Astrocyte (in vitro differentiated cells and primary cell): ENCODE results near the gene OSTC. TPM values are rescaled to one million over a fixed set of nuclear protein-coding genes. Genes with fewer than 3 reads are reported as not detected.
A peak's percentile ranks its signal among the peaks of the same experiment; 100 is the strongest.

Experiments
- DNase-seq: peaks from one replicate; pipeline ENCODE4 v3.0.0-alpha.2; 2010; ENCODE audit warnings: low read depth
- FAIRE-seq: peaks from 2 replicates; lab custom pipeline; 2011; peaks lifted over from hg19 to GRCh38; lab: Jason Lieb, UNC
- H2AFZ ChIP-seq: 2 replicates; pipeline ENCODE4 v1.6.0; 2012; ENCODE audit warnings: low read depth, low read length, inconsistent platforms
- H3K27ac ChIP-seq: 2 replicates; pipeline ENCODE4 v1.5.1; 2011; ENCODE audit warnings: low read depth, low read length, inconsistent platforms
- H3K27me3 ChIP-seq: 2 replicates; pipeline ENCODE4 v1.6.0; 2011; ENCODE audit warnings: low read length, inconsistent platforms; ENCODE audit not compliant: insufficient read depth
- H3K36me3 ChIP-seq: 2 replicates; pipeline ENCODE4 v1.5.1; 2011; ENCODE audit warnings: low read length, inconsistent platforms; ENCODE audit not compliant: insufficient read depth
- H3K4me1 ChIP-seq: 2 replicates; pipeline ENCODE4 v1.5.1; 2011; ENCODE audit warnings: low read length, inconsistent platforms; ENCODE audit not compliant: insufficient read depth
- H3K4me2 ChIP-seq: 2 replicates; pipeline ENCODE4 v1.6.0; 2012; ENCODE audit warnings: low read length, inconsistent platforms
- H3K4me3 ChIP-seq: 2 replicates; pipeline ENCODE4 v1.5.1; 2011; ENCODE audit warnings: low read depth, mild to moderate bottlenecking, low read length, inconsistent platforms; ENCODE audit not compliant: insufficient read depth
- H3K79me2 ChIP-seq: 2 replicates; pipeline ENCODE4 v1.6.0; 2012; ENCODE audit warnings: mild to moderate bottlenecking, low read length, inconsistent platforms; ENCODE audit not compliant: insufficient read depth
- H3K9ac ChIP-seq: 2 replicates; pipeline ENCODE4 v1.6.0; 2012; ENCODE audit warnings: mild to moderate bottlenecking, low read length, inconsistent platforms
- H3K9me3 ChIP-seq: 2 replicates; pipeline ENCODE4 v1.5.1; 2012; ENCODE audit warnings: low read depth, mild to moderate bottlenecking, low read length, inconsistent platforms; ENCODE audit not compliant: insufficient read depth
- H4K20me1 ChIP-seq: 2 replicates; pipeline ENCODE4 v1.6.0; 2012; ENCODE audit warnings: low read length, inconsistent platforms; ENCODE audit not compliant: insufficient read depth
- H3K27ac Mint-ChIP-seq: one replicate; pipeline ENCODE4 v1.8.0; 2021; ENCODE audit warnings: mild to moderate bottlenecking, mixed read lengths; ENCODE audit not compliant: unreplicated experiment
- H3K27me3 Mint-ChIP-seq: one replicate; pipeline ENCODE4 v1.8.0; 2021; ENCODE audit warnings: low read depth, mixed read lengths; ENCODE audit not compliant: unreplicated experiment
- H3K36me3 Mint-ChIP-seq: one replicate; pipeline ENCODE4 v1.8.0; 2021; ENCODE audit warnings: low read depth, mixed read lengths; ENCODE audit not compliant: unreplicated experiment
- H3K4me1 Mint-ChIP-seq: one replicate; pipeline ENCODE4 v1.8.0; 2021; ENCODE audit warnings: low read depth, mixed read lengths; ENCODE audit not compliant: unreplicated experiment
- H3K4me3 Mint-ChIP-seq: one replicate; pipeline ENCODE4 v1.8.0; 2021; ENCODE audit warnings: mild to moderate bottlenecking, moderate library complexity, mixed read lengths; ENCODE audit not compliant: unreplicated experiment
- H3K9me3 Mint-ChIP-seq: one replicate; pipeline ENCODE4 v1.8.0; 2021; ENCODE audit warnings: mild to moderate bottlenecking, mixed read lengths; ENCODE audit not compliant: unreplicated experiment
- CTCF ChIP-seq: IDR thresholded peaks from 2 replicates; pipeline ENCODE4 v1.5.1; 2011; ENCODE audit warnings: low read depth, mild to moderate bottlenecking, inconsistent platforms, low read length, moderate library complexity; ENCODE audit not compliant: insufficient read depth
- EZH2 ChIP-seq: IDR thresholded peaks from 2 replicates; pipeline ENCODE4 v1.6.1; 2012; ENCODE audit warnings: mild to moderate bottlenecking, low read length, inconsistent platforms; ENCODE audit not compliant: insufficient read depth
- total RNA-seq: library from RNA; stranded (reverse); gene quantifications from 2 replicates; pipeline ENCODE4 v1.2.1, GENCODE V29; 2021

The OSTC gene
- total RNA-seq, 1 donor from 2014 or later: 240 TPM

GRCh38 chr4:108702960-108703359 lies 52.6 kb downstream of the OSTC start:
- H3K9me3 Mint-ChIP-seq: peaks cover 2% of the 10 kb centered on the region
- H3K36me3 Mint-ChIP-seq: no peaks in the 10 kb centered on the region
- Histone ChIP-seq H3K27ac (no peak overlapping the region), H3K79me2 (no peaks in the 10 kb centered on the region), H3K4me3 (no peak overlapping the region), H3K36me3 (no peaks in the 10 kb centered on the region), H2AFZ (no peak overlapping the region), H4K20me1 (no peaks in the 10 kb centered on the region), H3K27me3 (no peaks in the 10 kb centered on the region), H3K9me3 (no peaks in the 10 kb centered on the region), H3K4me2 (no peak overlapping the region), H3K9ac (no peak overlapping the region), H3K4me1 (peaks cover 3% of the 10 kb centered on the region)
- DNase-seq (no peak), FAIRE-seq (no peak)
- TF ChIP-seq CTCF: no peak
- no peak for TF ChIP-seq EZH2
- H3K4me3 Mint-ChIP-seq: no peak overlapping the region
- peaks cover 6% of the 10 kb centered on the region for H3K27me3 Mint-ChIP-seq
- H3K27ac Mint-ChIP-seq: no peak overlapping the region
- peaks cover 14% of the 10 kb centered on the region for H3K4me1 Mint-ChIP-seq

- no peak overlapping the region for H3K27ac Mint-ChIP-seq
- H3K4me3 Mint-ChIP-seq: no peak overlapping the region
- Histone ChIP-seq H2AFZ (no peak overlapping the region), H3K9me3 (no peaks in the 10 kb centered on the region), H3K36me3 (no peaks in the 10 kb centered on the region), H3K9ac (no peak overlapping the region), H3K27ac (no peak overlapping the region), H3K4me1 (peaks cover 3% of the 10 kb centered on the region), H3K4me2 (no peak overlapping the region), H4K20me1 (no peaks in the 10 kb centered on the region), H3K79me2 (no peaks in the 10 kb centered on the region), H3K4me3 (no peak overlapping the region), H3K27me3 (no peaks in the 10 kb centered on the region)
- peaks cover 2% of the 10 kb centered on the region for H3K9me3 Mint-ChIP-seq
- H3K4me1 Mint-ChIP-seq: peaks cover 14% of the 10 kb centered on the region
- H3K36me3 Mint-ChIP-seq: no peaks in the 10 kb centered on the region
- peak; percentile 26 for FAIRE-seq
- TF ChIP-seq CTCF: no peak
- no peak for TF ChIP-seq EZH2
- H3K27me3 Mint-ChIP-seq: peaks cover 6% of the 10 kb centered on the region
- peak; percentile 52 for DNase-seq
Observed at GRCh38 chr4:108703370-108703769, 53.0 kb downstream of the OSTC start.

GRCh38 chr4:108703966-108704365 lies 53.6 kb downstream of the OSTC start:
- FAIRE-seq: no peak
- H3K4me1 Mint-ChIP-seq: peaks cover 14% of the 10 kb centered on the region

More at GRCh38 chr4:108703966-108704365, 53.6 kb downstream of the OSTC start:
- peaks cover 2% of the 10 kb centered on the region for H3K9me3 Mint-ChIP-seq
- no peak overlapping the region for H3K27ac Mint-ChIP-seq
- H3K4me3 Mint-ChIP-seq: no peak overlapping the region
- no peak for TF ChIP-seq EZH2
- no peak for TF ChIP-seq CTCF
- peaks cover 6% of the 10 kb centered on the region for H3K27me3 Mint-ChIP-seq
- Histone ChIP-seq H3K4me3 (no peak overlapping the region), H3K36me3 (no peaks in the 10 kb centered on the region), H3K4me2 (no peak overlapping the region), H2AFZ (no peak overlapping the region), H3K4me1 (peaks cover 3% of the 10 kb centered on the region), H3K9ac (no peak overlapping the region), H3K27me3 (no peaks in the 10 kb centered on the region), H4K20me1 (no peaks in the 10 kb centered on the region), H3K9me3 (no peaks in the 10 kb centered on the region), H3K79me2 (no peaks in the 10 kb centered on the region), H3K27ac (no peak overlapping the region)
- no peaks in the 10 kb centered on the region for H3K36me3 Mint-ChIP-seq
- DNase-seq: no peak
